Inflammatory macrophage (primary cell): ENCODE measurements around the gene SBNO1.
"Not testable (repeated sequence)": the region's sequence is repeated elsewhere in the genome, so short reads cannot be mapped to it uniquely, and the experiment has no call there.

Experiments used
- DNase-seq, 2 donors: peaks; one replicate each; pipeline ENCODE4 v3.0.0-alpha.2; 2020 to 2022
- total RNA-seq, 18 experiments: gene quantifications; one replicate each; lab custom pipeline; 2026; ENCODE audit warnings: mixed read lengths in 6 of 18, inconsistent platforms in 2 of 18; lab: John Stamatoyannopoulos, UW

Gene SBNO1
- 58.5 to 169 (median 123) reads per million in 18 experiments for total RNA-seq

GRCh38 chr12:123364532-123365024 lies at the start of gene SBNO1:
Gene SBNO1 (minus strand): TSS chr12:123364847. CDS start chr12:123350441, 14,406 bp downstream.
- peak; percentile 84 to 90 for DNase-seq

- DNase-seq = no peak
These were observed 45.4 kb upstream of the SBNO1 start for GRCh38 chr12:123410041-123410412.

DNA sequence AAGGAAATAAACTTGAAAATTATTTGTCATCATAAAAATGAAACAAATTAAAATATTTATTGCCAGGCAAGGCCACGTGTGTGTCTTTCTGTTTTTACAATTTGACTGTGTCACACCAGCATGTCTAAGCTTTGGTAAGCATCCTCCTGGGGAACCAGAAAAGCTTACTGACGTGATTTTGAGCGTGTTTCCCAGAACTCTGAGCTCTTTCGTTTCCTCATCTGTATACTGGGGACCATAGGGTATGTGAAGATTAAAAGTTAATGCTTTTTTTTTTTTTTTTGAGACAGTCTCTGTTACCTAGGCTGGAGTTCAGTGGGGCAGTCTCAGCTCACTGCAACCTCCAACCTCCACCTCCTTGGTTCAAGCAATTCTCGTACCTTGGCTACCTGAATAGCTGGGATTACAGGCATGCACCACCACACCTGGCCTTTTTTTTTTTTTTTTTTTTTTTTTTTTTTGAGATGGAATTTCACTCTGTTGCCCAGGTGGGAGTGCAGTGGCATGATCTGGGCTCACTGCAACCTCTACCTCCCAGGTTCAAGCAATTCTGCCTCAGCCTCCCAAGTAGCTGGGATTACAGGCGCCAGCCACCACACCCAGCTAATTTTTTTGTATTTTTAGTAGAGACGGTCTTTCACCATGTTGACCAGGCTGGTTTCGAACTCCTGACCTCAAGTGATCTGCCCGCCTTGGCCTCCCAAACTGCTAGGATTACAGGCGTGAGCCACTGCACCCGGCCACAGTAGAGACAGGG lies 44.8 kb upstream of the SBNO1 start:
- not testable (repeated sequence) for DNase-seq

- not testable (repeated sequence) for DNase-seq
These were observed 44.0 kb upstream of the SBNO1 start for GRCh38 chr12:123408619-123409018.

DNA sequence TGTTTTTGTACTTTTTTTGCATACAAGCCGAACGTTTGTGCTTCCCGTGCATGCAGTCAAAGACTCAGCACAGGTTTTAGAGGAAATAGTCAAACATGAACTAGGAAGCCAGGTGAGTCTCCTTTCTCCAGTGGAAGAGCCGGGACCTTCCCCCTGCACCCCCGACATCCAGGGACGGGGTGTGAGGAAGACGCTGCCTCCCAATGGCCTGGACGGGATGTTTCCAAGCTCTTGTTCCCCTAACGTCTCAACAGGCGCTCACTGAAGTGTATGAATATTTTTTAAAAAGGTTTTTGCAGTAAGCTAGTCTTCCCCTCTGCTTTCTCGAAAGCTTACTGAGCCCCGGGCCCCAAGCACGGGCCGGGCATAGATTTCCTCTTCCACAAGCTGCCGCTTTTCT lies 43.3 kb upstream of the SBNO1 start:
- DNase-seq = not testable (repeated sequence)

GRCh38 chr12:123407269-123407668 lies 42.6 kb upstream of the SBNO1 start:
- DNase-seq = not testable (repeated sequence)

DNA sequence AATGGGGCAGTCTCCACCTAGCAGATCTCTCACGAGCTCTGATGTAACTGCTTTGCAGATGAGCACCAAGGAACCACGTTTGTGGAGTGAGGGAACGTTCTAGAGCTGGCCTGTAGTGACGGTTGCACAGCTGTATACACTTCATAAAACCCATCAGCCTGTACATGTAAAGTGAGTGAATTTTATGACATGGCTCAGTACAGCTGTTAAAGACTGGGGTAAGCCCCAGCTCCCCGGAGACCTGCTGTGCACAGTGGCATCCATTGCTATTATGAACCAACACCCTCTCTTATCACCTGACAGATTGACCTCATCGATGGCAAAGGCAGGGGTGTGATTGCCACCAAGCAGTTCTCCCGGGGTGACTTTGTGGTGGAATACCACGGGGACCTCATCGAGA lies 39.9 kb upstream of the SBNO1 start:
- DNase-seq = no peak

DNA sequence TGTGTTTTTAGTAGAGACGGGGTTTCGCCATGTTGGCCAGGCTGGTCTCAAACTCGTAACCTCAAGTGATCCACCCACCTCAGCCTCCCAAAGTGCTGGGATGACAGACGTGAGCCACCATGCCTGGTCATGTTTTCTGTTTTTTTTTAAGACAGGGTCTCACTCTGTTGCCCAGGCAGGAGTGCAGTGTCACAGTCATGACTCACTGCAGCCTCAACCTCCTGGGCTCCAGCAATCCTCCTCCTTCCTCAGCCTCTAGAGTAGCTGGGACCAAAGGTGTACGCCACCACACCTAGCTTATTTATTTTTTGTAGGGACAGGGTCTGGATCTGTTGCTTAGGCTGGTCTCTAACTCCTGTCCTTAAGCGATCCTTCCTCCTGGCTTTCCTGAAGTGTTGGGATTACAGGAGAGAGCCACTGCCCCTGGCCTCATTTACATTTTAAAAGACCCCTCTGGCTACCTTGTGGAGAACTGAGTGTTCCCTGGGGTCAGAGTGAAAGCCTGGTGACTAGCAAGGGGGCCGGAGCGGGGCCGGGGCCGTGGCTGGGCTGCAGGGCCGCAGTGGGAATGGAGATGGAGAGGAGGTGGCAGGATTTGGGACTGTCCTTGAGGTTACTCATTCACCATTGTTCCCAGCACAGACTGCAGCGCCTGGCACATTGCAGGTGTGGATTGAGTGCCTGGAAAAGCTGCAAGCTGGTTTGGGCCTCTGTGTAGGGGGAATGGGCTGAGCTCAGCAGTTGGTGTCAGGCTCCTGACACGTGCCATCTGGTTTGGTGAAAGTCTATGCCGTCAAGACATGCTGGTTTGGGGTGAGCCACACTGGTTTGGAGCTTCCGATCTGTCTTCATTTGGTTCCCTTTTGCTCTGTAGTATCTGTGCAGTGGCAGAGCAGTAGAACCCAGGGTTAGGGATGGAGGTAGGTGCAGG lies 37.4 kb upstream of the SBNO1 start:
- no peak for DNase-seq

- DNase-seq = no peak
These were observed 34.6 kb upstream of the SBNO1 start for GRCh38 chr12:123399255-123399617.

- DNase-seq = no peak
These were observed 34.1 kb upstream of the SBNO1 start for GRCh38 chr12:123398550-123399254.

DNA sequence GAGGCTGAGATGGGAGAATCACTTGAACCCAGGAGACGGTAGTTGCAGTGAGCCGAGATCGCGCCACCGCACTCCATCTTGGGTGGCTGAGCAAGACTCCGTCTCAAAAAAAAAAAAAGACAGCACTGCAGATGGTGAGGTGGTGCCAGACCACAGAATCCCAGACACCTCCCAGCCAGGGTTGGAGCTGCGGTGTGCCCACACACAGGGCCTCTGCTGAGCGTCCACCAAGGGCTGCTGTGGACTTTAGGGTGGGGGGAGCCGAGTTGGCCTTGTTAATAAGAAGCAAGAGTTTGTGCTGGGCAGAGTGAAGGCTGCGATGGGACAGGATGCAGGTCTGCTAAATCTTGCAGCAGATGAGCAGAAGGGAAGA lies 33.5 kb upstream of the SBNO1 start:
- DNase-seq = no peak

GRCh38 chr12:123397400-123397799 lies 32.8 kb upstream of the SBNO1 start:
- no peak for DNase-seq

GRCh38 chr12:123396954-123397353 lies 32.3 kb upstream of the SBNO1 start:
- DNase-seq = no peak

- DNase-seq = no peak
These were observed 31.9 kb upstream of the SBNO1 start for GRCh38 chr12:123396543-123396942.

GRCh38 chr12:123395236-123395635 lies 30.6 kb upstream of the SBNO1 start:
- no peak for DNase-seq

- DNase-seq = no peak
These were observed 29.1 kb upstream of the SBNO1 start for GRCh38 chr12:123393747-123394146.

DNA sequence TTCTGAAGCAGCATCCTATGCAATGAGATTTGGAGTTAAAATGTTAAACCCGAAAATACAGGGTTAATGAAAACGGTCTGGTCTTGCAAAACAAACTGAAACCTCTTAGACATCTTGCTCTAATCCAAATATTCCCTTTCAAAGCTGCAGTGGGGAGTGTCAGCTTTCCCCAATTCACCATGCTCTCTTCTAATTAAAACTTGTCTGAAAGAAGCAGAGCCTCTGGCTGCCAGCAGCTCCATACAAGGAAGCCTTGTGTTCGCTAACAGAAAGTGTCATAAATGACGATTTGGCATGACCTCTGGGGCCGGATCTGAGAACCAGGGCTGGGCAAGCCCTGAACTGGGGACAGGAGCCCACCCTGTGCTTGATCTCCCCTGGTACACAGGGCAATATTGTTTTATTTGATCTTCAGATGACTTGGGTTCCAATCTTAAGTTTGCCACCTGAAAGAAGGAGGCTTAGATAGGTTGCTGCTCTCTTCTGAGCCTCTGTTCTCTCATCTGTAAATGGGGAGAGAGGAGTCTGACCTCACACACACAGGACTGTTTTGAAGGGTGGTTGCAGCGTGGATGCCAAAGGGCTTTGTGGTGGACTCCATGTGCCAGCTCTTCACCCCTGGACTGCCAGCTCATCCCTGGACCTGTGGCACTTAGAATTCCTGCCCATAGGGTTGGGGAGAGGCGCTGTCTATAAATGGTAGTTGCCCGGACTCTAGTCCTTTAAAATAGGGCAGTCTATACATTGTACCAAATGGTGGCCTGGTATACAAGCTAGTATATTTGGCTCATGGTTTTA lies 27.1 kb upstream of the SBNO1 start:
- DNase-seq = no peak

DNA sequence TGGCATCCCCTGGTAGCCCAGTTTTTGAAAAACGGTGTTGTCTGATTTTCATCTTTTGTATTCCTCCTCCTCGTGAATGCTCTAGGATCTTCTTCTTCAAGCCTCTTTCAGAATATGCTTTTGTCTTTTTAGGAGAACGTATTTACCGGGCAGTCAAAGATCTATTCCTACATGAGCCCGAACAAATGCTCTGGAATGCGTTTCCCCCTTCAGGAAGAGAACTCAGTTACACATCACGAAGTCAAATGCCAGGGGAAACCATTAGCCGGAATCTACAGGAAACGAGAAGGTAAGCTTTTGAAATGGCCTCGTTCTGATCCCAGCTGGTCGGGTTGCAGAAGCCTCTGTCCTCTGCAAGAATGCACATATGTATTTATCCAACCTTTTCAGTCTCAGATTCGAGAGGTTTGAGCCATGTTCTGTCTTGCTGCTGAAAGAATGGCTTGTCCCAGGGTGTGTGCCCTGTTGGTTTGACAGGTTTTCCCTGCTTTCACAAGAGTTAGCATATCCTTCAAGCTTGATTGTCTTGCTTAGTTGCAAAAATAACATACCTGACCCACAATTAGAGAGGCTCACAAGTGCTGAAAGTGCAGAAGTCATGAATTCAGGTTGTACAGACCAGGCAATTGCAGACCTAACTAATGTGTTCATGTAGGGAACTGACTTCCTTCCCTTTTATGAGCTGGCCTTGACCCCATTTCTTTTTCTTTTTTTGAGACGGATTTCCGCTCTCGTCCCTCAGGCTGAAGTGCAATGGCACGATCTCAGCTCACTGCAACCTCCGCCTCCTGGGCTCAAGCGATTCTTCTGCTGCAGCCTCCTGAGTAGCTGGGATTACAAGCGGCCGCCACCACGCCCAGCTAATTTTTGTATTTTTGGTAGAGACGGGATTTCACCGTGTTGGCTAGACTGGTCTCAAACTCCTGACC lies 26.1 kb upstream of the SBNO1 start:
- DNase-seq = peak; percentile 72 to 80

DNA sequence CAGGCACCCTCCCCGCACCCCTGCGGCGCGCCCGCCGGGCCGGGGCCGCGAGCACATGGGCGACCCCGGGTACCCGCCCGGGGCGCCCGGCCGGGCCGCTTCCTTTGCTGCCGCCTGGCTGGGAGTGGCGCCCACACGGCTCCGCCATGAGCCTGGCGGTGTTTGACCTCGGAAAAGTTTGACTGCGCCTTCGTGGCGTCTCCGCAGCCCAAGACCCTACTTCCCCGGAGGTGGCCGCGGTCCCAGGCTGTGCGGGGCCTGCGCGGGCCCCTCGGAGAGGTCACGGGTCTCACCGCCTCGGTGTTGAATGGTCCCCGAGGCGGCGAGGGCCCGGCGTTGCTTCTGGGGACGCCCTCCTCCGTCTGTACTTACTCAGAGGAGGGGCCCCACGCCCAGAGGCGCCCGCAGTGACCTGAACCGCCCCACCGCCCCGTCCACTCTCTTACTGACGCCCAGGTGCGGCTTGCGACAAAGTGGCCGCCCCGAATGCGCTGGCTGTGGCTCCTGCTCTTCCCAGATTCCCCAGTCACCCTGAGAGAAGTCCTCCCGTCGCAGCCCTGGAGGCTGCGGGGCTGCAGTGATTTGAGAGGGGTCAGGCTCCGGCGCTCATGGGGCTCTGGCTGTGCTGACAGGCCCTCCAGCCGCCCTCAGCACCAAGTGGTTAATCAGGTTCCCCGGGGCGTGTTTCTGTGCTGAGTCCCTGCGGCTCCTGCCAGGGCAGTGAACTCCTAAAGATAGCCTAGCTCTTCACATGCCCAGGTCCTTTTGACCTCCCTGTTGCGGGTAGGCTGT lies 25.1 kb upstream of the SBNO1 start:
- DNase-seq = peak in 1 of 2 donors; percentile 37

DNA sequence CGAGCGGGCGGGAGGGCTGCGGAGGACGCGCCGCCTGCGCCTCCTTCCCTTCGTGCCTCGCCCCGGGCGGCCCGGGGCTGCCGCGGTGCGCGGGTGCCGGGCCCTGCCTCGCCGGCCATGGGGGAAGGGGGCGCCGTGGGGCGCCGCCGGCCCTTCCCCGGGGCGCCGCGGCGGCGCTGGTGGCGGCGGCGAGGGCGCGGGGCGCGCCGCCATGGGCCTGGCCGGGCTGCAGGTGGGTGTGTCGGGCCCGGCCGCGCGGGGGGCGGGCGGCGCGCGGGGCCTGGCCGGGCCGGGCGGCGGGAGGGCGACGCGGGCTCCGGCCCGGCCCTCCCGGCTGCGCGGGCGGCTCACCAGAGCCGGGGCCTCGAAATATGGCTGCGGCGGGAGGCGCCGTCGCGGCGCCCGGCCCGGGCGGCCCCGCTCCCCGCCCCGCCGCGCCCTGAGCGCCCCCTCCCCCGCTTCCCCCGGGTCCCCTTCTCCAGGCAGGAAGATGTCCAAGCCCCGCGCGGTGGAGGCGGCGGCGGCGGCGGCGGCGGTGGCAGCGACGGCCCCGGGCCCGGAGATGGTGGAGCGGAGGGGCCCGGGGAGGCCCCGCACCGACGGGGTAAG lies 24.4 kb upstream of the SBNO1 start:
- DNase-seq = no peak
